Glutamatergic neuron (in vitro differentiated cells): ENCODE measurements around the gene SMIM29. TPM values are rescaled to one million over a fixed set of nuclear protein-coding genes. Genes with fewer than 3 reads are reported as not detected.

Source experiments
- DNase-seq: peaks from one replicate; pipeline ENCODE4 v3.0.0; 2022
- H3K27ac Mint-ChIP-seq: one replicate; pipeline ENCODE4 v1.8.0; 2020; ENCODE audit warnings: mild to moderate bottlenecking, mixed read lengths, inconsistent platforms; ENCODE audit not compliant: unreplicated experiment
- H3K27me3 Mint-ChIP-seq: one replicate; pipeline ENCODE4 v1.8.0; 2020; ENCODE audit warnings: mild to moderate bottlenecking, moderate library complexity, mixed read lengths, inconsistent platforms; ENCODE audit not compliant: unreplicated experiment
- H3K36me3 Mint-ChIP-seq: one replicate; pipeline ENCODE4 v1.8.0; 2020; ENCODE audit warnings: mild to moderate bottlenecking, mixed read lengths, inconsistent platforms; ENCODE audit not compliant: unreplicated experiment
- H3K4me1 Mint-ChIP-seq: one replicate; pipeline ENCODE4 v1.8.0; 2020; ENCODE audit warnings: mild to moderate bottlenecking, low read depth, mixed read lengths, inconsistent platforms; ENCODE audit not compliant: unreplicated experiment
- H3K4me3 Mint-ChIP-seq: one replicate; pipeline ENCODE4 v1.8.0; 2020; ENCODE audit warnings: mild to moderate bottlenecking, mixed read lengths, inconsistent platforms; ENCODE audit not compliant: unreplicated experiment
- H3K9me3 Mint-ChIP-seq: one replicate; pipeline ENCODE4 v1.8.0; 2020; ENCODE audit warnings: mild to moderate bottlenecking, moderate library complexity, mixed read lengths, inconsistent platforms; ENCODE audit not compliant: unreplicated experiment
- CTCF ChIP-seq: fragments of 200-600 bp; sonication (generic); IDR thresholded peaks from one replicate; pipeline ENCODE4 v1.5.0; 2021; ENCODE audit not compliant: partially characterized antibody, unreplicated experiment
- microRNA-seq: library from miRNA; unstranded; fragments of <30 nt; microRNA quantifications from one replicate; pipeline ENCODE4, GENCODE V29; 2020; ENCODE audit not compliant: unreplicated experiment
- total RNA-seq: library from RNA; stranded (reverse); fragmentation: NEBNext Ultra II Directional; extraction: Animal tissue kit (Norgen Biotek cat#: 25700); gene quantifications from one replicate; pipeline ENCODE4 v1.2.1, GENCODE V29; 2021; ENCODE audit not compliant: unreplicated experiment

Gene SMIM29
- total RNA-seq, 1 donor from 2014 or later: 54.7 TPM

DNA sequence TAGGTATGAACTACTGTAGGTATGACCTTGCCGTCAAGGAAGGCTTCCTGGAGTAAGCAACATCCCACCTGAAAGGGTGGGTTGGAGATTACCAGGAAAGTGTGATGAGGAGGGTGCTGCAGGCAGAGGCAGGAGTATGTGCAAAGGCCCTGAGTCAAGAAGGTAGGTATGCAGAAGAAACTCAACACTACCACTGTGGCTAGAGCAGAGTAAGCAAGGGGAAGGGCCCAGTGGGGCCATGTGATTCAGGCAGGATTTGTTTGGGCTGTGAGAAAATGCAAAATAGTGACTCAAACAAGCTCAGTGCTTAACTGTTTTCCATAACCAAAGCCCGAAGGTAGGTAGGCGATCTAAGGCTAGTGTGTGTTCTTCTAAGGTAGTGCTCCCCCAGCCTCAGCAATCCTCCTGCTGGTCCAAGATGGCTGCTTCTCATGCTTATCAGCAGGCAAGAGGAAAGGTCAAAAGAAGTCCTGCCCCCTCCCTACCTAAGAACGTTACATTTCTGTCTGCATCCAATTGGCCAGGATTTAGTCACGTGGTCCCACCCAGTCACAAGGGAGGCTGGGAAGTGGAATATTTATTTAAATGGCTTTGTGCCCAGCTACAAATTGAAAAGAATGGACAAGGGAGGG is 48.4 kb downstream of the SMIM29 start:
- Mint-ChIP-seq H3K9me3 (peaks cover 7% of the 10 kb centered on the region), H3K36me3 (peaks cover 4% of the 10 kb centered on the region), H3K4me3 (no peak overlapping the region), H3K27me3 (peaks cover 2% of the 10 kb centered on the region), H3K27ac (peak overlapping the region; percentile 2), H3K4me1 (peaks cover 6% of the 10 kb centered on the region)
- no peak for TF ChIP-seq CTCF
- no peak for DNase-seq

GRCh38 chr6:34196833-34197195 is 52.0 kb downstream of the SMIM29 start:
- H3K36me3 Mint-ChIP-seq: peaks cover 4% of the 10 kb centered on the region
- H3K9me3 Mint-ChIP-seq: peaks cover 5% of the 10 kb centered on the region
- H3K27me3 Mint-ChIP-seq: peaks cover 8% of the 10 kb centered on the region
- H3K27ac Mint-ChIP-seq: no peak overlapping the region
- peaks cover 6% of the 10 kb centered on the region for H3K4me1 Mint-ChIP-seq
- no peak for TF ChIP-seq CTCF
- DNase-seq: no peak
- no peak overlapping the region for H3K4me3 Mint-ChIP-seq

Small RNAs within 50 kb of the gene (microRNA-seq; reads per million reads assigned to microRNA genes)
- not detected for gene MIR6835

Other genes starting within 250 kb of the SMIM29 start
- 119 TPM for gene GRM4, start 102.9 kb downstream of the SMIM29 start, total RNA-seq
- gene HMGA1, start 12.1 kb downstream of the SMIM29 start, total RNA-seq: 322 TPM
- gene NUDT3, start 143.7 kb upstream of the SMIM29 start, total RNA-seq: 76.1 TPM
- 643 TPM for gene RPS10, start 177.1 kb upstream of the SMIM29 start, total RNA-seq
- gene PACSIN1, start 217.1 kb upstream of the SMIM29 start, total RNA-seq: 0.47 TPM